ENCODE measurements around the gene NEK4.

Gene NEK4

DNA sequence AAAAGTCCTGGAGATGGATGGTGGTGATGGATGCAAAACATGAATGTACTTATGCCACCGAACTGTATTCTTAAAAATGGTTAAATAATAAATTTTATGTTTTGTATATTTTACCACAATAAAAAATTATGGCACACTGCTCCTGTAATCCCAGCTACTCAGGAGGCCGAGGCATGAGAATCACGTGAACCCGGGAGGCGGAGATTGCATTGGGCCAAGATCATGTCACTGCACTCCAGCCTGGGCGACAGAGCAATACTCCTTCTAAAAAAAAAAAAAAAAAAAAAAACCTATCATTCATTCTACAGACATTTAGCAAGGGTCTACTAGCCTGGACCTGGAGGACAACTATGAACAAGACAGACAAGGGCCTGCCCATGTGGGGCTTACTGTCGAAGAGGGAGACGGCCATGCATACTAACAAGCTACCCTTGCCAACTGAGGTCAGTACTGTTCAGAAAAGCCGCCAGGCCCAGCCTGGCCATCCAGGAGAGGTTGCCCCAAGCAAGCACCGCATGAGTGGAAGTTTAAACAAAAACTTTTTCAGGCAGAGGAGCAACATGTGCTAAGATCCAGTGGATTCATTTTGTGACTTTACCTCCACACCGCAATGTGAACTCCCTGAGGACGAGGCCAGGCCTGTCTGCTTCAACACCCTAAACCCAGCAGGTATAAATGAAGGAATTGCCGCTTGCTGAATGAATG, 2.8 kb upstream of the NEK4 start:
- CTCF ChIA-PET = no interaction called here
- peaks cover 3% of the 10 kb centered on the region; the same call in 1 of the 2 replicates for H3K4me1 ChIP-seq (ENCODE audit: control insufficient read depth, insufficient read depth, low read length)
- POLR2A ChIA-PET = no interaction called here
- H3K4me3 ChIP-seq (ENCODE audit: low read depth, low read length) = no peak overlapping the region
- TF ChIP-seq ZNF416 (tag by site-specific recombination; IDR thresholded peaks at IDR 0.05) = no peak
- no peak for TF ChIP-seq ZNF626 (tag by site-specific recombination; IDR thresholded peaks at IDR 0.05)
- TF ChIP-seq, protein P1, sequence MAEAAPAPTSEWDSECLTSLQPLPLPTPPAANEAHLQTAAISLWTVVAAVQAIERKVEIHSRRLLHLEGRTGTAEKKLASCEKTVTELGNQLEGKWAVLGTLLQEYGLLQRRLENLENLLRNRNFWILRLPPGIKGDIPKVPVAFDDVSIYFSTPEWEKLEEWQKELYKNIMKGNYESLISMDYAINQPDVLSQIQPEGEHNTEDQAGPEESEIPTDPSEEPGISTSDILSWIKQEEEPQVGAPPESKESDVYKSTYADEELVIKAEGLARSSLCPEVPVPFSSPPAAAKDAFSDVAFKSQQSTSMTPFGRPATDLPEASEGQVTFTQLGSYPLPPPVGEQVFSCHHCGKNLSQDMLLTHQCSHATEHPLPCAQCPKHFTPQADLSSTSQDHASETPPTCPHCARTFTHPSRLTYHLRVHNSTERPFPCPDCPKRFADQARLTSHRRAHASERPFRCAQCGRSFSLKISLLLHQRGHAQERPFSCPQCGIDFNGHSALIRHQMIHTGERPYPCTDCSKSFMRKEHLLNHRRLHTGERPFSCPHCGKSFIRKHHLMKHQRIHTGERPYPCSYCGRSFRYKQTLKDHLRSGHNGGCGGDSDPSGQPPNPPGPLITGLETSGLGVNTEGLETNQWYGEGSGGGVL (tag by site-specific recombination; IDR thresholded peaks at IDR 0.05) = no peak
- TF ChIP-seq, protein P2, sequence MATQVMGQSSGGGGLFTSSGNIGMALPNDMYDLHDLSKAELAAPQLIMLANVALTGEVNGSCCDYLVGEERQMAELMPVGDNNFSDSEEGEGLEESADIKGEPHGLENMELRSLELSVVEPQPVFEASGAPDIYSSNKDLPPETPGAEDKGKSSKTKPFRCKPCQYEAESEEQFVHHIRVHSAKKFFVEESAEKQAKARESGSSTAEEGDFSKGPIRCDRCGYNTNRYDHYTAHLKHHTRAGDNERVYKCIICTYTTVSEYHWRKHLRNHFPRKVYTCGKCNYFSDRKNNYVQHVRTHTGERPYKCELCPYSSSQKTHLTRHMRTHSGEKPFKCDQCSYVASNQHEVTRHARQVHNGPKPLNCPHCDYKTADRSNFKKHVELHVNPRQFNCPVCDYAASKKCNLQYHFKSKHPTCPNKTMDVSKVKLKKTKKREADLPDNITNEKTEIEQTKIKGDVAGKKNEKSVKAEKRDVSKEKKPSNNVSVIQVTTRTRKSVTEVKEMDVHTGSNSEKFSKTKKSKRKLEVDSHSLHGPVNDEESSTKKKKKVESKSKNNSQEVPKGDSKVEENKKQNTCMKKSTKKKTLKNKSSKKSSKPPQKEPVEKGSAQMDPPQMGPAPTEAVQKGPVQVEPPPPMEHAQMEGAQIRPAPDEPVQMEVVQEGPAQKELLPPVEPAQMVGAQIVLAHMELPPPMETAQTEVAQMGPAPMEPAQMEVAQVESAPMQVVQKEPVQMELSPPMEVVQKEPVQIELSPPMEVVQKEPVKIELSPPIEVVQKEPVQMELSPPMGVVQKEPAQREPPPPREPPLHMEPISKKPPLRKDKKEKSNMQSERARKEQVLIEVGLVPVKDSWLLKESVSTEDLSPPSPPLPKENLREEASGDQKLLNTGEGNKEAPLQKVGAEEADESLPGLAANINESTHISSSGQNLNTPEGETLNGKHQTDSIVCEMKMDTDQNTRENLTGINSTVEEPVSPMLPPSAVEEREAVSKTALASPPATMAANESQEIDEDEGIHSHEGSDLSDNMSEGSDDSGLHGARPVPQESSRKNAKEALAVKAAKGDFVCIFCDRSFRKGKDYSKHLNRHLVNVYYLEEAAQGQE (tag by site-specific recombination; IDR thresholded peaks at IDR 0.05) = no peak
- TF ChIP-seq ZNF624 (tag by site-specific recombination; IDR thresholded peaks at IDR 0.05) = no peak
- no peak for TF ChIP-seq ZNF114 (tag by site-specific recombination; IDR thresholded peaks at IDR 0.05)
- no peak overlapping the region for H3K27ac ChIP-seq (ENCODE audit: extremely low read depth, low read depth, low read length)
- H3K9me3 ChIP-seq (ENCODE audit: control insufficient read depth, insufficient read depth, low read depth, low read length) = no peaks in the 10 kb centered on the region
- H3K36me3 ChIP-seq (ENCODE audit: control insufficient read depth in 2 of 2, insufficient read depth in 1 of 2, low read length in 2 of 2) = peaks cover 0 to under 1% of the 10 kb centered on the region in 2 experiments; a peak in 2 of 3 replicates

DNA sequence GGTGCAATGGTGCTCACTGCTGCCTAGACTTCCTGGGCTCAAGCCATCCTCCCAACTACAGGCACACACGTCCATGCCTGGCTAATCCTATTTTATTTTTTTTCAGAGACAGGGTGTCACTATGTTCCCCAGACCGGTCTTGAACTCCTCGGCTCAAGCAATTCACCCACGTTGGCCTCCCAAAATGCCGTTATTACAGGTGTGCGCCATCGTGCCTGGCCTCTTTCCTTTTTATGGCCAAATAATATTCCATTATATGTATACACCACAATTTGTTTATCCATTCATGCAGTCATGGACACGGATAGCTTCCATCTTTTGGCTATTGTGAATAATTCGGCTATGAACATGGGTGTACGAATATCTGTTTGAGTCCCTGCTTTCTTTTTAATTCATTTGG, 962 bp upstream of the NEK4 start:
- TF ChIP-seq ZNF146 (tag by site-specific recombination; IDR thresholded peaks at IDR 0.05) (peak; percentile 82; the same call in 1 of the 2 replicates), ZNF138 (tag by site-specific recombination; IDR thresholded peaks at IDR 0.05; ENCODE audit: borderline replicate concordance) (no peak), ZNF140 (tag by site-specific recombination; IDR thresholded peaks at IDR 0.05) (no peak), ZFP69B (tag by site-specific recombination; IDR thresholded peaks at IDR 0.05) (no peak), ZNF132 (tag by site-specific recombination; IDR thresholded peaks at IDR 0.05; ENCODE audit: borderline replicate concordance) (no peak)
- ChIA-PET POLR2A (interaction anchor here (0.6 to 1.5 kb wide), 6 partner anchors 8 to 106 kb away, joined by 3 to 10 read pairs (median 5); no protein-coding TSS in a partner anchor), CTCF (interaction anchor here (0.6 to 1.2 kb wide), 3 partner anchors 27 to 52 kb away, joined by 3 to 4 read pairs (median 3); no protein-coding TSS in a partner anchor)
- Histone ChIP-seq H3K36me3 (ENCODE audit: control insufficient read depth in 2 of 2, insufficient read depth in 1 of 2, low read length in 2 of 2) (peaks cover 4 to 17% of the 10 kb centered on the region in 2 experiments; a peak in 2 of 3 replicates), H3K9me3 (ENCODE audit: control insufficient read depth, insufficient read depth, low read depth, low read length) (no peaks in the 10 kb centered on the region), H3K4me3 (ENCODE audit: low read depth, low read length) (no peak overlapping the region), H3K4me1 (ENCODE audit: control insufficient read depth, insufficient read depth, low read length) (peaks cover 3% of the 10 kb centered on the region; the same call in 1 of the 2 replicates), H3K27ac (ENCODE audit: extremely low read depth, low read depth, low read length) (no peak overlapping the region)

GRCh38 chr3:52771334-52771681, 568 bp upstream of the NEK4 start:
- ChIA-PET CTCF (interaction anchor here (0.6 to 1.2 kb wide), 4 partner anchors 27 to 305 kb away, joined by 3 to 4 read pairs (median 3); no protein-coding TSS in a partner anchor), POLR2A (interaction anchor here (0.6 to 1.5 kb wide), 8 partner anchors 9 to 235 kb away, joined by 3 to 10 read pairs (median 4); partner anchors contain the start of genes GLT8D1, SPCS1 and UQCC5)
- Histone ChIP-seq H3K27ac (ENCODE audit: extremely low read depth, low read depth, low read length) (peak overlapping the region; percentile 72), H3K36me3 (ENCODE audit: control insufficient read depth in 2 of 2, insufficient read depth in 1 of 2, low read length in 2 of 2) (peaks cover 4 to 21% of the 10 kb centered on the region in 2 experiments; a peak in 2 of 3 replicates), H3K4me3 (ENCODE audit: low read depth, low read length) (peak overlapping the region; percentile 94), H3K9me3 (ENCODE audit: control insufficient read depth, insufficient read depth, low read depth, low read length) (no peaks in the 10 kb centered on the region), H3K4me1 (ENCODE audit: control insufficient read depth, insufficient read depth, low read length) (peaks cover 3% of the 10 kb centered on the region; the same call in 1 of the 2 replicates)
- no peak for TF ChIP-seq ZNF585B (tag by site-specific recombination; IDR thresholded peaks at IDR 0.05)
- no peak for TF ChIP-seq BCL11B (tag by site-specific recombination; IDR thresholded peaks at IDR 0.05; ENCODE audit: low read depth)
- 0 out of 2 replicates have a peak, but pooled peaks have one; percentile 44 for TF ChIP-seq ZNF362 (tag by site-specific recombination; IDR thresholded peaks at IDR 0.05)
- TF ChIP-seq ELK4 (IDR thresholded peaks at IDR 0.05; ENCODE audit: borderline replicate concordance, low read depth, low read length) = no peak
- TF ChIP-seq SCRT1 (tag by site-specific recombination; IDR thresholded peaks at IDR 0.05; ENCODE audit: borderline replicate concordance) = no peak
- TF ChIP-seq ZNF610 (tag by site-specific recombination; IDR thresholded peaks at IDR 0.05; ENCODE audit: borderline replicate concordance) = 0 out of 2 replicates have a peak, but pooled peaks have one; percentile 10
- TF ChIP-seq ZNF335 (tag by site-specific recombination; conservative IDR thresholded peaks at IDR 0.05) = peak; percentile 50
